Duodenal mucosa (tissue), 2 donors: ENCODE data around the gene TFPI.

Experiments used
- H3K27ac ChIP-seq: one replicate; pipeline ENCODE4 v1.7.0; 2013; ENCODE audit warnings: low read depth, low read length
- H3K27me3 ChIP-seq, 2 donors: one replicate each; pipeline ENCODE4 v1.7.0; 2013; ENCODE audit warnings: low read length in 2 of 2, control low read depth in 1 of 2; ENCODE audit not compliant: insufficient read depth in 2 of 2, control insufficient read depth in 1 of 2
- H3K36me3 ChIP-seq, 2 donors: one replicate each; pipeline ENCODE4 v1.7.0; 2013; ENCODE audit warnings: low read length in 2 of 2, control low read depth in 1 of 2; ENCODE audit not compliant: insufficient read depth in 2 of 2, control insufficient read depth in 1 of 2
- H3K4me1 ChIP-seq, 2 donors: one replicate each; pipeline ENCODE4 v1.7.0; 2013; ENCODE audit warnings: low read length in 2 of 2, control low read depth in 1 of 2; ENCODE audit not compliant: insufficient read depth in 2 of 2, control insufficient read depth in 1 of 2
- H3K4me3 ChIP-seq, 2 donors: one replicate each; pipeline ENCODE4 v1.7.0; 2013; ENCODE audit warnings: low read length in 2 of 2, low read depth in 1 of 2
- H3K9ac ChIP-seq, 2 donors: one replicate each; pipeline ENCODE4 v1.7.0; 2013; ENCODE audit warnings: low read length in 2 of 2, low read depth in 1 of 2
- H3K9me3 ChIP-seq, 2 donors: one replicate each; pipeline ENCODE4 v1.7.0; 2013; ENCODE audit warnings: low read length in 2 of 2, control low read depth in 1 of 2; ENCODE audit not compliant: control insufficient read depth in 1 of 2

The TFPI gene

GRCh38 chr2:187446711-187447110 lies 107.5 kb downstream of the TFPI start:
- H3K9me3 ChIP-seq: no peaks in the 10 kb centered on the region
- H3K27me3 ChIP-seq: no peaks in the 10 kb centered on the region
- H3K36me3 ChIP-seq: no peaks in the 10 kb centered on the region
- no peak overlapping the region for H3K9ac ChIP-seq
- H3K27ac ChIP-seq: no peak overlapping the region
- H3K4me1 ChIP-seq: no peaks in the 10 kb centered on the region
- H3K4me3 ChIP-seq: peak overlapping the region in 1 of 2 donors; percentile 42

DNA sequence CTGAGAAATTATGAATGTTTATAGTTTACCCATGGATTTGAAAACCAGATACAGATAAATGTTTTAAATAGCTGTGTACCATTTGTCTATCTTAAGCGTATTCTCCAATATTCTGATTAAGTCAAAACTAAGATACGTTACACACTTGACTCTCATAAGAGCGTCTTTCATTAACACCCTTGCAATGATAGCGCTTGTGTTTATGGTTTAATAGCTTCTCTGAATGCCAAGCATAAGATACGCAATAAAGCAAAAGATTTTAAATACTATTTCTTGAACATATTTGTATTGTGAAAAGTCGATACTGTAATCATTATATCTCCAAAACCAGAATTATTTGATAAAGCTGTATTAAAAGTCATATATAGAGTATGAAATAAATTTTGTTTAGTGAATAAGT lies 109.2 kb downstream of the TFPI start:
- H3K36me3 ChIP-seq: no peaks in the 10 kb centered on the region
- H3K4me1 ChIP-seq: no peaks in the 10 kb centered on the region
- no peaks in the 10 kb centered on the region for H3K27me3 ChIP-seq
- H3K9ac ChIP-seq: no peak overlapping the region
- no peak overlapping the region for H3K4me3 ChIP-seq
- H3K27ac ChIP-seq: no peak overlapping the region
- no peaks in the 10 kb centered on the region for H3K9me3 ChIP-seq

- Histone ChIP-seq H3K4me3 (no peak overlapping the region), H3K27me3 (no peaks in the 10 kb centered on the region), H3K36me3 (no peaks in the 10 kb centered on the region), H3K9ac (no peak overlapping the region), H3K9me3 (no peaks in the 10 kb centered on the region), H3K27ac (no peak overlapping the region), H3K4me1 (no peaks in the 10 kb centered on the region)
Measured at GRCh38 chr2:187442778-187443177, 111.5 kb downstream of the TFPI start.

DNA sequence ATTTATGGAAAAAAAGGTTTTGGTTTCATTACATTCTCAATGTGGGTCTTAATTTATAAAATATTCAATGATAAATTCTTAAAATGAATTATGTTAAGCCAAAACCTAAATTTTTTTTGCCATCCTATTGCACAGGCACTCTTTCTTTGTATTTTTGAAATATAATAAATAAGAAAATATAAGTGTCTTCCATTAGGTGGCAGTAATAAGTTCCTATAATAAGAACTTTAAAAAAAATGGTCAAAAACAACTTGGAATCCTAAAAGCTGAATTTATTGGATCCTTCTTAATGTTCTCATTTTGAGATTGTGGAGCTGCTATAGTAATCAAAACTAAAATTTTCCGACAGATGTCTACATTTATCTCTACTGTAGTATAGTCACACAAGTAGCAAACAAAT lies 111.9 kb downstream of the TFPI start:
- no peaks in the 10 kb centered on the region for H3K27me3 ChIP-seq
- H3K9me3 ChIP-seq: no peaks in the 10 kb centered on the region
- no peak overlapping the region for H3K9ac ChIP-seq
- no peaks in the 10 kb centered on the region for H3K36me3 ChIP-seq
- no peak overlapping the region for H3K27ac ChIP-seq
- H3K4me1 ChIP-seq: no peaks in the 10 kb centered on the region
- no peak overlapping the region for H3K4me3 ChIP-seq

DNA sequence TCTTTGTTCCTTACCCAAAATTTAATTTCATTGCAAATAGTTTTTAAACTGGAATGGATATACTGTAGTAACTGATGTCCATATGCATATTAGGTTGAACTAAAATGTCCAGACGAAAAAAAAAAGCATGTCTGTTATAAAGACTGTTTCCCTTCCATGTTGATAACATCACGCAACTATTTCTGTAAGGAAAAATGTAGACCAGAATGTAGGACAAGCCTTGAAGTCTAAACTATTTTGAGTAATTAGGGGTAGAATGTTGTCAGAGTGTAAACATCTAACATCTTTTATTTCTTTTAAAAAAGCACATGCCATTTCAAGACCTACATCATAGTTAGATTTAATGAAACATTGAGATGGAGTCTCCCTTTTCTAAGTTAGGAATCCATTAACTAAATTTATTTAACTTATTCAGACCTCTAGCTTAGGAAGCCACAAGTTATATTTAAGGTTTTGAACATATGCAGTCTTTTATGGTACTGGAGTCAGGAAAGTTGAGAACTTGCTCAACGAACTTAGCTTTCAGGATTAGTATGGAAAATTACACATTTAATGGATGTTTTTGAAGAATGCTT lies 114.0 kb downstream of the TFPI start:
- H3K4me3 ChIP-seq: no peak overlapping the region
- no peak overlapping the region for H3K9ac ChIP-seq
- H3K36me3 ChIP-seq: no peaks in the 10 kb centered on the region
- no peaks in the 10 kb centered on the region for H3K9me3 ChIP-seq
- no peaks in the 10 kb centered on the region for H3K4me1 ChIP-seq
- H3K27ac ChIP-seq: no peak overlapping the region
- H3K27me3 ChIP-seq: no peaks in the 10 kb centered on the region

DNA sequence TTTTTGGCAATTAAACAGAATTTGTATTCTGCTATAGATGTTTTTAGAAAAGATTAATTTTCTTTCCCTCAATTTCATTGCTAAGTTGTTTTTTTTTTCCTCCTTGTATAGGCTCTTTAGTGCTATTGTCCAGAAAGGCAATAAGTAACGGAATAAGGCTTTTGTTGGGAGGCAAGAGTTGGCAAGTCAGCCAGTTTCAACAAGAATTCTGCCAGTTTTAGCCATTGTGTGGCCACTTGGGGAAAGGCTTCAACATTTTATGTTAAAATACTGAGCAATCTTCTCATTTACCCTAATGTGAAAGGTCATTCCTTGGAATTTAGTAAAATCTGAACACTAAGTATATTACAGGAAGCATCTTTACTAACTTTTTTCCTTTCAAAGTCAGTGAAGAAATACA lies 115.8 kb downstream of the TFPI start:
- Histone ChIP-seq H3K4me3 (no peak overlapping the region), H3K36me3 (no peaks in the 10 kb centered on the region), H3K9ac (no peak overlapping the region), H3K27ac (no peak overlapping the region), H3K4me1 (no peaks in the 10 kb centered on the region), H3K9me3 (no peaks in the 10 kb centered on the region), H3K27me3 (no peaks in the 10 kb centered on the region)

GRCh38 chr2:187435756-187436155 lies 118.5 kb downstream of the TFPI start:
- Histone ChIP-seq H3K4me3 (no peak overlapping the region), H3K4me1 (no peaks in the 10 kb centered on the region), H3K36me3 (no peaks in the 10 kb centered on the region), H3K9me3 (no peaks in the 10 kb centered on the region), H3K27ac (no peak overlapping the region), H3K27me3 (no peaks in the 10 kb centered on the region), H3K9ac (no peak overlapping the region)

- no peaks in the 10 kb centered on the region for H3K4me1 ChIP-seq
- H3K27ac ChIP-seq: no peak overlapping the region
- H3K9me3 ChIP-seq: no peaks in the 10 kb centered on the region
- no peaks in the 10 kb centered on the region for H3K36me3 ChIP-seq
- H3K9ac ChIP-seq: no peak overlapping the region
- H3K4me3 ChIP-seq: no peak overlapping the region
- H3K27me3 ChIP-seq: no peaks in the 10 kb centered on the region
Measured at GRCh38 chr2:187435078-187435477, 119.2 kb downstream of the TFPI start.

- Histone ChIP-seq H3K27ac (no peak overlapping the region), H3K27me3 (no peaks in the 10 kb centered on the region), H3K9me3 (no peaks in the 10 kb centered on the region), H3K4me3 (no peak overlapping the region), H3K4me1 (no peaks in the 10 kb centered on the region), H3K9ac (no peak overlapping the region), H3K36me3 (no peaks in the 10 kb centered on the region)
Measured at GRCh38 chr2:187434342-187434785, 119.9 kb downstream of the TFPI start.

- no peak overlapping the region for H3K9ac ChIP-seq
- no peak overlapping the region for H3K27ac ChIP-seq
- H3K9me3 ChIP-seq: no peaks in the 10 kb centered on the region
- no peaks in the 10 kb centered on the region for H3K36me3 ChIP-seq
- H3K4me1 ChIP-seq: no peaks in the 10 kb centered on the region
- H3K4me3 ChIP-seq: no peak overlapping the region
- H3K27me3 ChIP-seq: no peaks in the 10 kb centered on the region
Measured at GRCh38 chr2:187431911-187432310, 122.3 kb downstream of the TFPI start.

DNA sequence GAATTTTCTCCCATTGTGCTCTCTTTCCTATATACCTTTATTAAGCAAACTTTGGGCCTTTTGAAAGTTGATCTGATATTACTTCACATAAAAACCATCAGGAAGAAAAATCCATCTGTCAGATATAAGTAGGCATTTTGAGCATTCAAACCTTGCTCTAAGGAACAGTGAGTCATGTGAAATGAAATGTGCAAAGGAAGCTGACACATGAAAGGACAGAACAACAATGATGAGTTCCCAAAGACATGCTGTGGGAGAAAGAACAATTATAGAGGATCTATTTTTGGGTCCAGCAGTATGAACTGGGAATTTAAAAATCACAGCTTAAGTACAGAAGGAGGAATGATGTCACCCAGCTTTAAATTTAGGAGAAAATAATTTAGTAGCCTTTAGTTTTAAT lies 124.2 kb downstream of the TFPI start:
- H3K27me3 ChIP-seq: no peaks in the 10 kb centered on the region
- no peak overlapping the region for H3K27ac ChIP-seq
- H3K9ac ChIP-seq: no peak overlapping the region
- H3K9me3 ChIP-seq: no peaks in the 10 kb centered on the region
- no peaks in the 10 kb centered on the region for H3K4me1 ChIP-seq
- no peaks in the 10 kb centered on the region for H3K36me3 ChIP-seq
- no peak overlapping the region for H3K4me3 ChIP-seq
